DOHH2 (cell line): Measurements from ENCODE around the gene TNPO1.

Experiments used
- H3F3A ChIP-seq: fragments of 200-600 bp; sonication (generic), shearing (Covaris generic); 2 replicates; pipeline ENCODE4 v1.6.0; 2016; ENCODE audit warnings: antibody characterized with exemption, mild to moderate bottlenecking; ENCODE audit not compliant: control insufficient read depth, insufficient read depth
- H3K27ac ChIP-seq: fragments of 200-600 bp; sonication (generic); 2 replicates; pipeline ENCODE4 v1.5.1; 2014; ENCODE audit warnings: low read depth, mild to moderate bottlenecking, low read length, moderate library complexity
- H3K27me3 ChIP-seq: fragments of 200-600 bp; sonication (generic); 2 replicates; pipeline ENCODE4 v1.6.1; 2014; ENCODE audit warnings: mild to moderate bottlenecking, low read length, mixed read lengths; ENCODE audit not compliant: control insufficient read depth
- H3K36me3 ChIP-seq: fragments of 200-600 bp; sonication (generic); 2 replicates; pipeline ENCODE4 v1.6.1; 2014; ENCODE audit warnings: mild to moderate bottlenecking, low read length, moderate library complexity, mixed read lengths; ENCODE audit not compliant: control insufficient read depth
- H3K4me1 ChIP-seq: fragments of 200-600 bp; sonication (generic); 2 replicates; pipeline ENCODE4 v1.6.1; 2014; ENCODE audit warnings: mild to moderate bottlenecking, low read length, mixed read lengths; ENCODE audit not compliant: control insufficient read depth
- H3K4me2 ChIP-seq: fragments of 200-600 bp; sonication (generic); 2 replicates; pipeline ENCODE4 v1.6.0; 2014; ENCODE audit warnings: mild to moderate bottlenecking, low read length, moderate library complexity
- H3K4me3 ChIP-seq: fragments of 200-600 bp; sonication (generic); 2 replicates; pipeline ENCODE4 v1.5.1; 2014; ENCODE audit warnings: mild to moderate bottlenecking, low read length, mixed read lengths
- H3K79me2 ChIP-seq: fragments of 200-600 bp; sonication (generic); 2 replicates; pipeline ENCODE4 v1.6.1; 2014; ENCODE audit warnings: mild to moderate bottlenecking, low read length, mixed read lengths; ENCODE audit not compliant: control insufficient read depth
- H3K9me2 ChIP-seq: fragments of 200-600 bp; sonication (generic); replicated peaks from 2 replicates; pipeline ENCODE4 v1.6.1; 2014; ENCODE audit warnings: mild to moderate bottlenecking, low read length, mixed read lengths; ENCODE audit not compliant: control insufficient read depth
- H3K9me3 ChIP-seq: fragments of 200-600 bp; sonication (generic); 2 replicates; pipeline ENCODE4 v1.6.1; 2014; ENCODE audit warnings: antibody characterized with exemption, low read length, mixed read lengths; ENCODE audit not compliant: control insufficient read depth, insufficient read depth
- H4K20me1 ChIP-seq: fragments of 200-600 bp; sonication (generic); 2 replicates; pipeline ENCODE4 v1.6.0; 2014; ENCODE audit warnings: low read depth, mild to moderate bottlenecking, antibody characterized with exemption, low read length, moderate library complexity; ENCODE audit not compliant: control insufficient read depth, insufficient read depth
- EZH2phosphoT487 ChIP-seq: fragments of 200-600 bp; sonication (generic); IDR thresholded peaks from 2 replicates; pipeline ENCODE4 v1.6.1; 2017; ENCODE audit warnings: borderline replicate concordance, mild to moderate bottlenecking, antibody characterized with exemption, low read length, moderate library complexity, mixed read lengths
- TF ChIP-seq, protein P1 (sequence below): fragments of 200-600 bp; sonication (generic); IDR thresholded peaks from one replicate; pipeline ENCODE4 v1.5.1; 2014; ENCODE audit warnings: antibody characterized with exemption, mild to moderate bottlenecking, low read depth, low read length; ENCODE audit not compliant: poor library complexity, severe bottlenecking

The TNPO1 gene

GRCh38 chr5:72882989-72883388, 66.5 kb downstream of the TNPO1 start:
- Histone ChIP-seq H3K4me1 (no peaks in the 10 kb centered on the region), H3K79me2 (peaks cover 31% of the 10 kb centered on the region), H4K20me1 (no peaks in the 10 kb centered on the region), H3K36me3 (peaks cover 92% of the 10 kb centered on the region), H3K4me2 (no peak overlapping the region), H3K9me3 (no peaks in the 10 kb centered on the region), H3F3A (no peaks in the 10 kb centered on the region), H3K27ac (no peak overlapping the region), H3K4me3 (no peak overlapping the region), H3K9me2 (no peaks in the 10 kb centered on the region), H3K27me3 (no peaks in the 10 kb centered on the region)
- TF ChIP-seq, protein P1, sequence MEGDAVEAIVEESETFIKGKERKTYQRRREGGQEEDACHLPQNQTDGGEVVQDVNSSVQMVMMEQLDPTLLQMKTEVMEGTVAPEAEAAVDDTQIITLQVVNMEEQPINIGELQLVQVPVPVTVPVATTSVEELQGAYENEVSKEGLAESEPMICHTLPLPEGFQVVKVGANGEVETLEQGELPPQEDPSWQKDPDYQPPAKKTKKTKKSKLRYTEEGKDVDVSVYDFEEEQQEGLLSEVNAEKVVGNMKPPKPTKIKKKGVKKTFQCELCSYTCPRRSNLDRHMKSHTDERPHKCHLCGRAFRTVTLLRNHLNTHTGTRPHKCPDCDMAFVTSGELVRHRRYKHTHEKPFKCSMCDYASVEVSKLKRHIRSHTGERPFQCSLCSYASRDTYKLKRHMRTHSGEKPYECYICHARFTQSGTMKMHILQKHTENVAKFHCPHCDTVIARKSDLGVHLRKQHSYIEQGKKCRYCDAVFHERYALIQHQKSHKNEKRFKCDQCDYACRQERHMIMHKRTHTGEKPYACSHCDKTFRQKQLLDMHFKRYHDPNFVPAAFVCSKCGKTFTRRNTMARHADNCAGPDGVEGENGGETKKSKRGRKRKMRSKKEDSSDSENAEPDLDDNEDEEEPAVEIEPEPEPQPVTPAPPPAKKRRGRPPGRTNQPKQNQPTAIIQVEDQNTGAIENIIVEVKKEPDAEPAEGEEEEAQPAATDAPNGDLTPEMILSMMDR, result no peak
- no peak for TF ChIP-seq EZH2phosphoT487

DNA sequence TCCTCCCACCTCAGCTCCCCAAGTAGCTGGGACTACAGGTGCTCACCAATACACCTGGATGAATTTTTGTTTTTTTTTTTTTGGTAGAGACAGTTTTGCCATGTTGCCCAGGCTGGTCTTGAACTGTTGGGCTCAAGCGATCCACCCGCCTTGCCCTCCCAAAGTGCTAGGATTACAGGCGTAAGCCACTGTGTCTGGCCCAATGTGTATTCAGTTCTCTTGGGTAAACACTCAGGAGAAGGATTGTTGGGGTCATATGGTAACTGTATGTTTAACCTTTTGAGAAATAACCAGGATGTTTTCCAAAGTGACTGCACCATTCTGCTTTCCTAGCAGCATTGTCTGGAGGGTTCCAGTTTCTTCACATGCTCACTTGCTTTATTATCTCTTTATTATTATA, 67.4 kb downstream of the TNPO1 start:
- TF ChIP-seq, protein P1, result no peak
- TF ChIP-seq EZH2phosphoT487, result no peak
- H3K4me2 ChIP-seq, result no peak overlapping the region
- H3K27me3 ChIP-seq, result no peaks in the 10 kb centered on the region
- H3K4me3 ChIP-seq, result no peak overlapping the region
- H3K79me2 ChIP-seq, result peaks cover 35% of the 10 kb centered on the region
- no peaks in the 10 kb centered on the region for H3K9me2 ChIP-seq
- H3K4me1 ChIP-seq, result no peaks in the 10 kb centered on the region
- no peaks in the 10 kb centered on the region for H4K20me1 ChIP-seq
- H3K9me3 ChIP-seq, result no peaks in the 10 kb centered on the region
- no peaks in the 10 kb centered on the region for H3F3A ChIP-seq
- H3K36me3 ChIP-seq, result peaks cover 92% of the 10 kb centered on the region
- no peak overlapping the region for H3K27ac ChIP-seq

DNA sequence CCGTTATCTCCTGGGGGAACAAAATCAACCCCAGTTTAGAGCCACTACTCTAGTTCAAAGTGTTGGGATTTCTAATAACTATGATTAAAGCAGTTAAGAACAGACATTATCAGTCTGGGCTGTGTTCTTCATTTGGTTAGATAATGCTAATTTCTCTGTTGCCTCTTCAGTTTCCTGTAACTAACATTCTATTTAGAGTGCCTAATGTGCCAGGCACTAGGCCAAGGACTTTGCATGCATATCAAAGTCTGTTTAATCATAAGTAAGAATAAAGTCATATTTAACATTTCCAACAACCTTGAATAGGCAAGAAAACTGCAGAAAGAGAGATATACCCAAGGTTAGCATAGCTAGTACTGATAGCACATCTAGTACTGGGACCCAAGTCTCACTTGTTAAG, 68.4 kb downstream of the TNPO1 start:
- Histone ChIP-seq H3K36me3 (peaks cover 91% of the 10 kb centered on the region), H3K9me3 (no peaks in the 10 kb centered on the region), H3K27me3 (no peaks in the 10 kb centered on the region), H3K9me2 (no peaks in the 10 kb centered on the region), H3K79me2 (peaks cover 32% of the 10 kb centered on the region), H3F3A (no peaks in the 10 kb centered on the region), H3K4me1 (no peaks in the 10 kb centered on the region), H4K20me1 (no peaks in the 10 kb centered on the region), H3K4me3 (no peak overlapping the region), H3K4me2 (no peak overlapping the region), H3K27ac (no peak overlapping the region)
- TF ChIP-seq, protein P1, result no peak
- no peak for TF ChIP-seq EZH2phosphoT487

- H3K9me3 ChIP-seq, result no peaks in the 10 kb centered on the region
- H3K36me3 ChIP-seq, result peaks cover 93% of the 10 kb centered on the region
- no peaks in the 10 kb centered on the region for H4K20me1 ChIP-seq
- no peaks in the 10 kb centered on the region for H3K4me1 ChIP-seq
- no peaks in the 10 kb centered on the region for H3K27me3 ChIP-seq
- no peaks in the 10 kb centered on the region for H3F3A ChIP-seq
- TF ChIP-seq EZH2phosphoT487, result no peak
- TF ChIP-seq, protein P1, result no peak
- no peak overlapping the region for H3K4me2 ChIP-seq
- H3K27ac ChIP-seq, result no peak overlapping the region
- no peaks in the 10 kb centered on the region for H3K9me2 ChIP-seq
- H3K4me3 ChIP-seq, result no peak overlapping the region
- peaks cover 32% of the 10 kb centered on the region for H3K79me2 ChIP-seq
Observed at GRCh38 chr5:72885824-72886223, 69.4 kb downstream of the TNPO1 start.
